NCI-H146 treated with DMSO at 0.1 percent for 48 hours (cell line): ENCODE data around the gene SIPA1.
A peak's percentile ranks its signal among the peaks of the same experiment; 100 is the strongest.

Experiments
- DNase-seq: peaks from one replicate; lab custom pipeline; 2025; ENCODE audit not compliant: unreplicated experiment; lab: John Stamatoyannopoulos, UW

SIPA1 gene

GRCh38 chr11:65637794-65638419 lies at the start of gene SIPA1:
SIPA1 (plus strand) TSS chr11:65638101; CDS start chr11:65640922, 2,821 bp downstream.
- DNase-seq, result peak; percentile 61

GRCh38 chr11:65588199-65589054 lies 49.5 kb upstream of the SIPA1 start:
- DNase-seq, result no peak

GRCh38 chr11:65589444-65590239 lies 48.3 kb upstream of the SIPA1 start:
- no peak for DNase-seq

- DNase-seq, result no peak
Measured at GRCh38 chr11:65590240-65590738, 47.6 kb upstream of the SIPA1 start.

DNA sequence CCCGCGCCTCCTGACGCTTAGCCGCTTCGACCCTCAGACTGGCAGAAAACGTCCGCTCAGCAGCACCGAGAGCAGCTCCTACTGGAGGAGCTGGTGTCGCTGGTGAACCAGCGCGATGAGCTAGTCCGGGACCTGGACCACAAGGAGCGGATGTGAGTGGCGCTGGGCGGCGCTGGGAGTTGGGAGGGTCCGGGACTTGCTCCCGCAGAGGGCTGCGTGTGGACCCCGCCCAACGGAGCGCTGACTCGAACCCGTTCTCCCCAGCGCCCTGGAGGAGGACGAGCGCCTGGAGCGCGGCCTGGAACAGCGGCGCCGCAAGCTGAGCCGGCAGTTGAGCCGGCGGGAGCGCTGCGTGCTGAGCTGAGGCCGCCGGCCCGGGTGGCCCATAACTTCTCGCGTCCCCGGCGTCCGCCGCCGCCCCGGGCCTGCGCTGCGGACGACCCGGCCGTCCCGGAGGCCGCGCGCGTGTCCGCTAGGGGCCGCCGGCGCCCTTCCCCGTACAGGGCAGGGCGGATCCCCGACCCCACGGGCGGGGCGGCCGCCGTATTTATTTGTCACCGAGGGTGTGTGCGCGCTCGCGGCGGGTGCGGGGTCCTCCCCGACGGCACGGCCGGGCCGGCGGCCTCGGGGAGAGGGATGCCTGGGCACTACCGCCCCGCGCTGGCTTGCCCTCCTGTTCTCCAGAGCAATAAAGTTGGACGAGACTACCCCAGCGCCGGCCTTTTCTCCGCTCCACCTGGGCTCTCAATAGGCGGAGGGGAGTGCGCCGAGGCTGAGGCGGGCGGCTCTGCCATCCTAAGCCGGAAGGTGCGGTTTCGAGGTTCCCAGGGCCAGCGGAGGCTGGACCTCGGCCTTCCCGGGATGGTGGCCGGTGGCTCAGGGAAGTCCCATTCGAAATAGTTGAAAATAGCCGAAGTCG lies 45.7 kb upstream of the SIPA1 start:
- DNase-seq, result no peak

DNA sequence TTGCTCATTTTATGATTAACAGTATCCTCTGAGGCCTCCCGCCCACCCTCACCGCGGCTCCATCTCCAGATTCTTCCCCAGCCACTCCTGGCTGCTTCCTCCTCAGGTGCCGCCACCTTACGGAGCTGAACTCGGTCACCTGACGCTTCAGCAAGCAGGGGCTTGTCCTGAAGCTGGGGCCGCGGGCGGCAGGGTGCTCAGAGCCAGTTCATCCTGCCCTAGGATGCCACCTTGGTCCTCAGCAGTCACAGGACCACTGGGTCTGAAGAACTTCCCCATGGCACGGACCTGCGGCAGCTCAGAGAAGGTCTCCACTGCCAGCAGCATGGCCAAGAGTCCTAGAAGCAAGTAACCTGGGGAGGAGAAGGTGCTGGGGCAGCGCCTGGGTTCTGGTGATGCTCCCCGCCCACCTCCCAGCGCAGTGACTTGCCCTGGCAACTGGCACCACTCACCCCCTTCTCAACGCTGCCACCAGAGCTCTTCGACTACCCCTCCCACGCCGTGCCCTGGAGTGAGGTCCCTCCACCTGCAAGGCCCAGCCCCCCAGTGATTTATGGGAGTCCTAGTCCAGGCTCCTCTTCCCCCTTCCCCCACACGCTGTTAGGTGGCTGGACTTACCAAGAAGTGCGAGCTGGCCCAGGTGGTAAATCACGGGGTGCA lies 44.9 kb upstream of the SIPA1 start:
- DNase-seq, result no peak

DNA sequence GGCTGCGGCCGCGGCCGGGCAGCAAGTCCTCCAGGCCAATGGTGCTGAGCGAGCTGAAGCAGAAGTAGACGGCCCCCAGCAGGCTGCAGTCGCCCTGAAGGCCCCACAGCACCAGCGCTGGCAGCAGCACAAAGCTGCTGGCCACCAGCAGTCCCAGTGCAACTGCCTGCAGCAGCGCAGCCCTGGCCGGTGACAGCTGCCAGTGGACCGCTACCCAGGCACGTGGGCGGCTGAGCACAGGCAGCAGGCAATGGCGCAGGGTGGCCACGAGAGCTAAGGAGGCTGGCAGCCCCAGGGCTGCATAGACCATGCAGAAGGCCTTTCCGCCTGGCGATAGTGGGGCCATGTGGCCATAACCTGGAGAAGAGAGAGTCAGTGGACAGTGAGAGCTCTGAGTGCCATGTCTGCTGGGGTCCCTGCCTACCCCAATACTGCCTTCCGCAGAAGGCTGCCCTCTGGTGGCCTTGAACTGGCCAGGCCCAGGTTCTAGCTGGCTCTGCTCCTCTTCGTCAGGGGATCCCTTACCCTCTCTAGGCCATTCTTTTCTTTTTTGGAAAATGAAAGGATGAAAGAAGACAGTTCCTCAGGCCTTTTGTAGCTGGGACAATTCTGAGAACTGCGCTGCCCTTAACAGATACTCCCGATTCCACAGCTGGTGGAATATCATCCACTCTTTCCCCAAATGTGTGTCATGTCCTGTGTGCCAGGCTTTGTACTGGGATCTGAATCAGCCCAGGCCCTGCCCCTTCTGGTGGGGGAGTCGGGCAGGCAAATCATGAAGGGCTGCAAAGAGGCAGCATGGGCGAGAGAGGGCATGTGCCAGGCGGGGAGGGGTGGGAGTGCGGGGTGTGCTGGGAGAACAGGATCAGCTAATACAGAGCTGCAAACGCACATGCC lies 44.1 kb upstream of the SIPA1 start:
- no peak for DNase-seq

- no peak for DNase-seq
Measured at GRCh38 chr11:65595131-65595530, 42.8 kb upstream of the SIPA1 start.

DNA sequence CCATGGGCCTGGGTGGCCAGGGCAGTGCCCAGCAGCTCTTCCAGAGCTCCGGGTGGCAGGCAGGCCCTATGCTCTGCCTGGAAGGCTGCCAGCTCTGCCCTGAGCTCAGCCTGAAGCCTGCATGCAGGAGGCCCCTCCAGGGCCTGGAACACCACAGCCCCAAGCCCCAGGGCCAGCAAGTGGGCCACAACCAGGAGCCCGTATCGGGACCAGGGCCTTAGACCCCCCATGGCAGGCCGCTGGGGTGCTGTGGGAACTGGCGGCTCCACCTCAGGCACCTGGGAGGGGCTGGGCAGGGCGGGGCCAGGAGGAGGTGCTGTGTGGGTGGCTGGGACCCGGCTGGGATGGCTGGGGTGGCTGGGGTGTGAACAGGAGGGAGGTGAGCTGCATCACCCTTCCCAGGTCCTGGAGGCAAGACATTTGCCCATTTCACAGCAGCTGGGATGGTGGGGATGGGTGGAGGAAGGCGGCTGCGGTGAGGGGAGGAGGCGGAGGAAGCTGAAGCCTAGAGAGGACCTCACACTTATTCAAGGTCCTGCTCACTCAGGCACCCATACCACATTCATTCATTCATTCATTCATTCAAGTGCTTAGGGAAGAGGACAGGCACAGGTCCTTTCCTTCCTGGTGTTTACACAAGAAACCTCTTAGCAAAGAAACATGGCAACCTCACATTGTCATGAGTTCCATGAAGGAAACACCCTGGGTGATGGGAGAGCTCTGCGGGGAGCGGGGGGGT lies 42.2 kb upstream of the SIPA1 start, which contains the start of gene KCNK7:
TSS of gene KCNK7 (minus strand) at position 258 of the 739 bp plus-strand sequence. CDS start at position 230, 28 bp downstream.
- no peak for DNase-seq

GRCh38 chr11:65596520-65596919 lies 41.4 kb upstream of the SIPA1 start:
- DNase-seq, result no peak

DNA sequence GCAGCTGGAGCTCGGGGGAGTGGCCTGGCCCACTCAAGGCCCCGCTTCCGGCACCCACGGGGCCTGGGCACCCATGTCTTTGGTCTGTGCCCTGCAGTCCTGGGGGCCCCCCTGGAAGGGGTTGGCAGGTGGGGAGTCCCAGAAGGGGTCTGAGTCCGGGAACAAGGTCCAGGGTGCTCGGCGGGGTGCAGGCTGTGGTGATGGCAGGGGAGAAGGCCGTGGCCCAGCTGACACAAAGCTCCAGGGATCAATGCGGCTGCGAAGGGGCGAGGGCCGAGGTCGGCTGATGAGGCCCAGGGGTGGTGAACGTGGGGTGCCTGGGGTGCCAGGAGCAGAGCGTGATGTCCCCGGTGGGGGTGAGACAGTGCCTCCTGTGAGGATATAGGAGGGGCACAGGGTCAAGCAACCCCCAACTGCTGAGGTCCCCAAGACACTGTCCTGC lies 39.6 kb upstream of the SIPA1 start:
- no peak for DNase-seq

DNA sequence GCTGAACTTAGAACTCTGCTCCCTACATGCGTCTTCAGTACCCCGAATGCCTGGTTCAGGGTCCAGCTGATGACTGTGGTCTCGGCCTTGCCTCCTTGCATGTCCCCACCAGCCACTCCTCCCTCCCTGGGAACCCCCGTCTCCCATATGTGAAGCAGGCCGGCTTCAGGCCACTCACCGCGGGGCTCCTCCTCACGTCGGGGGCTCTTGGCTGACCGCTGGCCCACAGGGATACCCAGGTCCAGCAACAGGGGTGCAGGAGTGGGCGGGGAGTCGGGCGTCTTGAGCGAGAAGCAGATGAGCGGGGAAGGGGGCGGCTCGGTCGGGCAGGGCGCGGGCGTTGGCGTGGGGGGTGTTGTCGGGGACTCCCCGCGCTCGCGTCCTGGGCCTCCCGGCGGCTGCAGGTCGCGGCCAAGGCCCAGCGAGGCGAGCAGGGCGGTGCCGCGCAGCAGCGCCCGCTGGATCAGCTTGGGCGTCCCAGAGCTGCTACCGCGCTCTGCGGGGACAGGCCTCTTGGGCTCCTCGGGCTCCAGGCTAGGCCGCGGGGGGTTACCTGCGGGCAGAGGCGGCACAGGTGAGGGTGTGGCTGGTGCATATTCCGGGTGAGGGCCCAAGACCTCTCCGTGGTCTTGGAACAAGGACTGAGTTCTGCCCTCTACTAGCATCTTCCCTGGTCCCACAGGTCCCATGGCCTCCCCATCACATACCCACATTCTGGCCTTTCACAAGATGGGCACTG lies 38.5 kb upstream of the SIPA1 start:
- DNase-seq, result no peak

DNA sequence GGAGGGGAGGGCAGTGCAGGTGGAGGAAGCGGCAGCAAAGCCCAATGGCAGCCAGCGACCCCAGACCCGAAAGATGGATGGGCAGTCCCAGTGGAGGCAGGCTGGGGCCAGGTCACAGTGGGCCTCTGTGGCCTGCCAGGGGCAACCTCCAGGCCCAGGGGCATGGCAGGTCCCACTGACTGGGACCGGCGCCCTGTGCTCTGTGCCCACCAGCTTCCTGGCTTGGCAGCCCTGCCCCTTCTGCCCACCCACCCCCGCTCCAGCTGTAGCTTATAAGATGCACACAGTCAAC lies 38.0 kb upstream of the SIPA1 start:
- no peak for DNase-seq

- DNase-seq, result no peak
Measured at GRCh38 chr11:65604258-65604657, 33.6 kb upstream of the SIPA1 start.

- no peak for DNase-seq
Measured at GRCh38 chr11:65606876-65607613, 30.9 kb upstream of the SIPA1 start.

DNA sequence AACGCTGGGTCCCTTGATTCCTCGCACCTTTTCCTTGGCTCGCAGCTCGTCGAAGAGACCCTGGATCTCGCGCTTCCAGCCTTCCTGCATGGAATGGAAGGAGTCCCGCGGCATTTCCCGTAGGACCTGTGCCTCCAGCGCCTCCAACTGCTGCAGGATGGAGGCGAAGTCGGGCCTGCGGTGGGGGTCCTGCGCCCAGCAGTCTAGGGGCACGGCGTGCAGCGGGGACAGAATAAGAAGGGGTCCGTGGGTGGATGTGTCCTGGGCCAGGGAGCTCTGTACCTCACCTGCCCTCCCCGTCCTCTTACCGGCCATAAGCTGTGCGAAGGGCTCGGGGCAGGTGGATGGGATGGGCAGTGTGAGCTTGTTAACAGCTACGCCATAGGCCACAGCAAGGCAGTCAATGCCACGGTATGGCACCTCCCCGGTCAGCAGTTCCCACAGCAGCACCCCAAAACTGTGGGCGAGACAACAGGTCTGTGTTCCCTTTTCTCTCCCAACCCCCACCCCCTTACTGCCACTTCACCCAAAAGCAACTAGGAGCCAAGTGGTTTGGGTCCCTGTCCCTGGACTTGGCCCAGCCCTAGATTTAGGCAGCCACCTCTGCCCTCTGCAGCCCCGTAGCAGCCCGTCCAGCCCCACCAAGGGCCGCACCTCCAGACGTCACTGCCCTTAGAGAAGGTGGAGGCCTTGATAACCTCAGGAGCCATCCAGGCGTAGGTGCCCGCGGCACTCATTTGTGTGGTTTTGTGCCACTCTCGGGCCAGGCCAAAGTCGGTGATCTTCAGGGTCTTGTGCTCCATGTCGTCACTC lies 30.1 kb upstream of the SIPA1 start:
- no peak for DNase-seq
